Spleen (tissue), 11 donors: ENCODE measurements around the gene HPS3. TPM values are rescaled to one million over a fixed set of nuclear protein-coding genes. Genes with fewer than 3 reads are reported as not detected.

Experiments used
- DNase-seq: peaks from one replicate; pipeline ENCODE4 v3.0.0-alpha.2; 2020
- H3K27ac ChIP-seq, 8 donors: fragments of 200-600 bp; sonication (generic) in 7 of 8; 1 replicate in 4 of 8; 2 replicates in 4 of 8; pipeline versions ENCODE4 v1.5.0 to v1.8.0; 2016 to 2021; ENCODE audit warnings: inconsistent platforms in 4 of 8, mild to moderate bottlenecking in 4 of 8, moderate library complexity in 1 of 8
- H3K27me3 ChIP-seq, 7 donors: fragments of 200-600 bp; sonication (generic) in 6 of 7; replicated peaks in 1 of 7; 1 replicate in 4 of 7; 2 replicates in 3 of 7; pipeline versions ENCODE4 v1.5.0 to v1.8.0; 2016 to 2021; ENCODE audit warnings: inconsistent platforms in 3 of 7, mild to moderate bottlenecking in 1 of 7
- H3K36me3 ChIP-seq, 6 donors: fragments of 200-600 bp; sonication (generic) in 5 of 6; 1 replicate in 4 of 6; 2 replicates in 2 of 6; pipeline versions ENCODE4 v1.5.0 to v1.8.0; 2016 to 2021; ENCODE audit warnings: inconsistent platforms in 2 of 6
- H3K4me1 ChIP-seq, 6 donors: fragments of 200-600 bp; sonication (generic) in 5 of 6; 1 replicate in 3 of 6; 2 replicates in 3 of 6; pipeline versions ENCODE4 v1.5.0 to v1.8.0; 2016 to 2021; ENCODE audit warnings: inconsistent platforms in 3 of 6
- H3K4me3 ChIP-seq, 8 donors: fragments of 200-600 bp; sonication (generic) in 7 of 8; 1 replicate in 4 of 8; 2 replicates in 4 of 8; pipeline versions ENCODE4 v1.5.0 to v1.8.0; 2016 to 2021; ENCODE audit warnings: inconsistent platforms in 4 of 8, mild to moderate bottlenecking in 4 of 8, moderate library complexity in 2 of 8
- H3K9me3 ChIP-seq, 8 donors: fragments of 200-600 bp; sonication (generic) in 7 of 8; 1 replicate in 4 of 8; 2 replicates in 4 of 8; pipeline versions ENCODE4 v1.5.0 to v1.8.0; 2016 to 2021; ENCODE audit warnings: inconsistent platforms in 4 of 8
- CTCF ChIP-seq, 11 experiments: fragments of 200-600 bp in 7 of 11; fragments of 450-650 bp in 4 of 11; sonication (generic) in 4 of 11; IDR thresholded peaks in 8 of 11; conservative IDR thresholded peaks in 3 of 11; 1 replicate in 7 of 11; 2 replicates in 4 of 11; pipeline versions ENCODE4 v1.4.0 to v1.8.0; 2016 to 2021; ENCODE audit warnings: antibody characterized with exemption in 11 of 11, inconsistent platforms in 4 of 11, mild to moderate bottlenecking in 1 of 11
- POLR2A ChIP-seq, 3 donors: fragments of 450-650 bp; IDR thresholded peaks; one replicate each; pipeline ENCODE4 v1.5.1; 2017; ENCODE audit warnings: antibody characterized with exemption in 3 of 3, mild to moderate bottlenecking in 1 of 3
- POLR2AphosphoS5 ChIP-seq, 3 donors: sonication (generic); formaldehyde crosslinking; IDR thresholded peaks; one replicate each; pipeline ENCODE4 v1.5.1; 2017; ENCODE audit warnings: antibody characterized with exemption in 3 of 3
- WGBS, 5 donors: extraction: QIAGEN DNeasy Blood & Tissue Kit in 3 of 5; methylation state at CpG; one replicate each; pipeline versions ENCODE4 v1.1.5 to v1.1.7; 2013 to 2018; 5-methylcytosine and 5-hydroxymethylcytosine counted together
- intact Hi-C: fragments of 100-400 bp; cut with DNase I; formaldehyde crosslinking; loops from one replicate; pipeline ENCODE4 v1.15.0; 2023; ENCODE audit warnings: low total_unique reads
- polyA plus RNA-seq, 3 donors: library from polyadenylated mRNA; stranded (reverse); fragments of 200-250 nt; gene quantifications; one replicate each; pipeline ENCODE4 v1.2.1, GENCODE V29; 2013
- total RNA-seq, 7 donors: library from RNA; depleted of rRNA in 3 of 7; stranded (reverse); fragments of >200 nt in 3 of 7; fragmentation: NEBNext Ultra II Directional in 4 of 7; extraction: Animal tissue kit (Norgen Biotek cat#: 25700) in 4 of 7; gene quantifications; one replicate each; pipeline versions ENCODE4 v1.1.0 to v1.2.1, GENCODE V29; 2016 to 2021
- donor health status: healthy with polysubstance abuse.
- donor health status: DM: no; HTN: no; CAD: no; lungs with moderate emphysema.
- donor health status: DM: no; HTN: no; CAD: no.
- donor health status: Bipolar disorder and iron deficiency.
- donor health status: healthy.
- donor health status: DM: no; HTN: no; CAD: no.
- donor health status: DM: yes; HTN: yes; CAD: no.

The HPS3 gene
- total and polyA plus RNA-seq, 10 donors = 16.2 to 59.7 (median 40.6) TPM

GRCh38 chr3:149122721-149123578 lies 6.5 kb upstream of the HPS3 start:
- no peak for DNase-seq
- Histone ChIP-seq H3K27ac (no peak overlapping the region), H3K4me3 (no peak overlapping the region), H3K36me3 (no peaks in the 10 kb centered on the region), H3K4me1 (peaks cover 0 to 8% (median 1%) of the 10 kb centered on the region in 6 donors), H3K9me3 (no peaks in the 10 kb centered on the region), H3K27me3 (no peaks in the 10 kb centered on the region)
- TF ChIP-seq CTCF (IDR thresholded peaks at IDR 0.05 in 8 of 11, conservative IDR thresholded peaks at IDR 0.05 in 3 of 11) (no peak), POLR2AphosphoS5 (IDR thresholded peaks at IDR 0.05) (no peak), POLR2A (IDR thresholded peaks at IDR 0.05) (no peak)
- intact Hi-C loops = no loop called here
- 76 to 84% (median 76%) methylated on average over 4 of the region's 4 CpGs for WGBS, 5 donors

GRCh38 chr3:149128821-149129220 lies 617 bp upstream of the HPS3 start:
- intact Hi-C loops = no loop called here
- DNase-seq = no peak
- Histone ChIP-seq H3K9me3 (no peaks in the 10 kb centered on the region), H3K27me3 (no peaks in the 10 kb centered on the region), H3K36me3 (no peaks in the 10 kb centered on the region), H3K4me3 (peak overlapping the region; percentile 66 to 99 (median 94)), H3K27ac (peak overlapping the region; percentile 79 to 95 (median 90)), H3K4me1 (peaks cover 16 to 52% (median 36%) of the 10 kb centered on the region in 6 donors)
- 2 to 12% (median 10%) methylated on average over 4 of the region's 4 CpGs for WGBS, 5 donors
- TF ChIP-seq CTCF (IDR thresholded peaks at IDR 0.05 in 8 of 11, conservative IDR thresholded peaks at IDR 0.05 in 3 of 11) (no peak), POLR2A (IDR thresholded peaks at IDR 0.05) (no peak), POLR2AphosphoS5 (IDR thresholded peaks at IDR 0.05) (no peak)

- TF ChIP-seq POLR2A (IDR thresholded peaks at IDR 0.05) = no peak
- TF ChIP-seq CTCF (IDR thresholded peaks at IDR 0.05 in 8 of 11, conservative IDR thresholded peaks at IDR 0.05 in 3 of 11) = no peak
- no peak for TF ChIP-seq POLR2AphosphoS5 (IDR thresholded peaks at IDR 0.05)
- Histone ChIP-seq H3K9me3 (no peaks in the 10 kb centered on the region), H3K27ac (peak overlapping the region in 6 of 8 donors; percentile 29 to 95 (median 91)), H3K36me3 (peaks cover 0 to 9% (median 0%) of the 10 kb centered on the region in 6 donors), H3K27me3 (no peaks in the 10 kb centered on the region), H3K4me1 (peaks cover 16 to 78% (median 41%) of the 10 kb centered on the region in 6 donors), H3K4me3 (peak overlapping the region in 3 of 8 donors; percentile 93 to 99 (median 99))
- no peak for DNase-seq
- intact Hi-C loops = no loop called here
- WGBS, 5 donors = 57 to 75% (median 68%) methylated on average over 4 of the region's 4 CpGs
These were observed 2.2 kb downstream of the HPS3 start for GRCh38 chr3:149131589-149131988.

GRCh38 chr3:149134575-149134974 lies 5.1 kb downstream of the HPS3 start:
- Histone ChIP-seq H3K4me1 (peaks cover 16 to 80% (median 34%) of the 10 kb centered on the region in 6 donors), H3K9me3 (no peaks in the 10 kb centered on the region), H3K36me3 (peaks cover 0 to 9% (median 0%) of the 10 kb centered on the region in 6 donors), H3K4me3 (no peak overlapping the region), H3K27ac (peak overlapping the region in 6 of 8 donors; percentile 7 to 41 (median 28)), H3K27me3 (no peaks in the 10 kb centered on the region)
- WGBS, 5 donors = 69 to 79% (median 74%) methylated on average over 3 of the region's 3 CpGs
- intact Hi-C loops = no loop called here
- TF ChIP-seq CTCF (IDR thresholded peaks at IDR 0.05 in 8 of 11, conservative IDR thresholded peaks at IDR 0.05 in 3 of 11) (no peak), POLR2AphosphoS5 (IDR thresholded peaks at IDR 0.05) (peak in 1 of 3 donors; percentile 59)
- DNase-seq = no peak
